ENCODE measurements around the gene PTPRA. TPM values are rescaled to one million over a fixed set of nuclear protein-coding genes. Genes with fewer than 3 reads are reported as not detected.

The PTPRA gene
- total RNA-seq, 1 donor from 2014 or later, result 67.0 TPM

DNA sequence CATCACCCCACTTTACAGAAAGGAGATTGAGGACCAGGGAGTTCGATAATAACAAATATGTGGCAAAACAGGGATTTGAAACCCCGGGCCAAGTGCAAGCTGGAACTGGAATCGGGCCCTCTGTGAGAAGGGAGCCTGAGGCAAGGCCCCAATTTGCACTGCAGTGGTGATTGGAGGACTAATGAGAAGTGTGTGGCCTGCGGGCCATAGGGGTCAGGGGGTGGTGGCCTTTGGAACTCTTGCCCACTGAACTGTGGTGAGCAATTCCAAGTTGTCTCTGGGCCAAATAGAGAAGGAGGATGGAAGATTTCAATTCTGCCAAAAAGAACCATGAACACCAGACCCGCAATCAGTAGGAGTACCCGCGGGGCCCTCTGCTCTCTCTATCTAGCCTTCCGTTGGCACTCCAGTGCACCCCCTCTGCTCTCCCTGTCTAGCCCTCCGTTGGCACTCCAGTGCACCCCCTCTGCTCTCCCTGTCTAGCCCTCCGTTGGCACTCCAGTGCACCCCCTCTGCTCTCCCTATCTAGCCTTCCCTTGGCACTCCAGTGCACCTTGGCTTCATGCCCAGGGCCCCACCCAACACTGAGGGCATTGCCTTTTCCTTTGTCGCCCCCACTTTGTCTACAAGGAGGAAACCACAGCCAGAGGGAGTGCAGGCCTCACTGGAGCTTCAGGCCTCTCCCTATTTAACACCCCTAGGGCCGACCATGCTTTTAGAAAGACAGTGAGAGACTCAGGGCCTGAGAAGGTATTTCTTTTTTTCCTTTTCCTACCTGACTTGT is 6.0 kb upstream of the PTPRA start:
- Mint-ChIP-seq H3K4me3 (no peak overlapping the region), H3K27me3 (ENCODE audit: low read depth) (peaks cover 19% of the 10 kb centered on the region), H3K9me3 (no peaks in the 10 kb centered on the region), H3K4me1 (peaks cover 14% of the 10 kb centered on the region), H3K36me3 (peaks cover 10% of the 10 kb centered on the region), H3K27ac (no peak overlapping the region)
- no peak for DNase-seq (ENCODE audit: low spot score in 2 of 2, unreplicated experiment in 2 of 2)
- no peak for TF ChIP-seq CTCF (IDR thresholded peaks at IDR 0.05; ENCODE audit: unreplicated experiment)

DNA sequence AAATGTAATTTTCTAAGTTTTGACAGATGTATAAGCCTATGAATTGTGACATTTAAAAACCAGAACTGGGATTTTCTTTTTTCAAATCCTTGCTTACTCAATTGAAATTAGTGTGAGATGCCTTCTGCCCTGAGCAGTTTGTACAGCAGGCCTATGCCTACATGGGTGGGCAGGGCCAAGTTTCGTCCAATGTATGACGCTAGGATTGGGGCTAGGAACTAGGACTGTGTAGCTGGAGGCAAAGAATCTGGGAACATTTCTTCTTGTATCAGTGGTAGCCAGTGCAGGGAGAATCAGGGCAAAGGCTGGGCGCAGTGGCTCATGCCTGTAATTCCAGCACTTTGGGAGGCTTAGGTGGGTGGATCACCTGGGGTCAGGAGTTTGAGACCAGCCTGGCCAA is 3.9 kb upstream of the PTPRA start:
- Mint-ChIP-seq H3K27me3 (ENCODE audit: low read depth) (peaks cover 28% of the 10 kb centered on the region), H3K36me3 (peaks cover 9% of the 10 kb centered on the region), H3K27ac (no peak overlapping the region), H3K9me3 (no peaks in the 10 kb centered on the region), H3K4me3 (no peak overlapping the region), H3K4me1 (peaks cover 21% of the 10 kb centered on the region)
- no peak for TF ChIP-seq CTCF (IDR thresholded peaks at IDR 0.05; ENCODE audit: unreplicated experiment)
- no peak for DNase-seq (ENCODE audit: low spot score in 2 of 2, unreplicated experiment in 2 of 2)

DNA sequence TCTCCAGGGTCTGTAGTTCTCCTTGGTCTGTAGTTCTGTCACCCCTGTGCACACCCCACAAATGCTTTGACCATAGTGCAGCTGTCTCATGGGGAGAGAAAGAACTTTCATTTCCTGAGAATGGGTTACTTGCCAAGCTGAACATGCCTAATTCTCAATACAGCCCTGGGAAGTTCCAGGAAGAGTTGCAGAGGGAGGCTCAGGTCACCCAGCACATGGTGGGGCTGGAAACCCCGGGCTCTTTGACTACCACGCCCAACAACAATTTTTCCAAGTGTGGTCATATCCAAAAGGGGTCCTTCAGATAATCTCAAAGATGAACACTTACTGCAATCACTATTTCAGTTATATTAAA is 2.2 kb upstream of the PTPRA start:
- no peaks in the 10 kb centered on the region for H3K9me3 Mint-ChIP-seq
- no peak for DNase-seq (ENCODE audit: low spot score in 2 of 2, unreplicated experiment in 2 of 2)
- H3K4me1 Mint-ChIP-seq, result peaks cover 34% of the 10 kb centered on the region
- no peak overlapping the region for H3K27ac Mint-ChIP-seq
- no peak for TF ChIP-seq CTCF (IDR thresholded peaks at IDR 0.05; ENCODE audit: unreplicated experiment)
- no peak overlapping the region for H3K4me3 Mint-ChIP-seq
- H3K36me3 Mint-ChIP-seq, result no peaks in the 10 kb centered on the region
- H3K27me3 Mint-ChIP-seq (ENCODE audit: low read depth), result peaks cover 28% of the 10 kb centered on the region

GRCh38 chr20:2871661-2872458 is 1.4 kb upstream of the PTPRA start:
- Mint-ChIP-seq H3K27ac (no peak overlapping the region), H3K4me1 (peaks cover 35% of the 10 kb centered on the region), H3K36me3 (no peaks in the 10 kb centered on the region), H3K4me3 (peak overlapping the region; percentile 88), H3K27me3 (ENCODE audit: low read depth) (peaks cover 28% of the 10 kb centered on the region), H3K9me3 (no peaks in the 10 kb centered on the region)
- DNase-seq (ENCODE audit: low spot score in 2 of 2, unreplicated experiment in 2 of 2), result no peak
- TF ChIP-seq CTCF (IDR thresholded peaks at IDR 0.05; ENCODE audit: unreplicated experiment), result no peak

DNA sequence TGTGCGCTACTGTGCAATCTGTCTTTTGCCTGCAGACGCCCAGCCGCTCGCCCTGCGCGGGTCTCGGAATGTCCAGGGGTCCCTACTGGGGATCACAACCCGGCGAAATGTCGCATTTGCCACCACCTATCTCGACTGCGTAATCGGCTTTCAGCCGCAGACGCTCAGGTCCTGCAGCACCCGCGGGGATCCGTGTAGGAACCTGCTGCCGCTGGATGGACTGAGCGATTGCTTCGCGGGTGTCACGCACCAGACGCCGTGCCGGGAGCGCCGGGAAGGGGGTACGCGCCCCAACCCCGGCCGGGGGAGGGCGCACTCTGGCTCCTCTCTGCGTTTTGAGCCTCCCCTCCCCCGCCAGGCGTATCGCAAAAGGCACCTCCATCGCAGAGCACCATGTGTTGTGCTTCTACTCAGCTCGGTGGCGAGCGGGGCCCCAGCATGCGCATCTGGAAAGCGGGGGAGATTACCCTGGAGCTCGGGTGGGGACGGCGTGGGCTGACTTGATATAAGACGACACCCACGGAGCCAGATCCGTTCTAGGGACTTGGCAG is 747 bp upstream of the PTPRA start:
- Mint-ChIP-seq H3K9me3 (no peaks in the 10 kb centered on the region), H3K4me1 (peaks cover 35% of the 10 kb centered on the region), H3K4me3 (peak overlapping the region; percentile 88), H3K27me3 (ENCODE audit: low read depth) (peaks cover 28% of the 10 kb centered on the region), H3K36me3 (no peaks in the 10 kb centered on the region), H3K27ac (peak overlapping the region; percentile 47)
- peak in 1 of 2 experiments; percentile 57 for DNase-seq (ENCODE audit: low spot score in 2 of 2, unreplicated experiment in 2 of 2)
- no peak for TF ChIP-seq CTCF (IDR thresholded peaks at IDR 0.05; ENCODE audit: unreplicated experiment)

Data from mesothelial cell of epicardium (in vitro differentiated cells).